Esophagus muscularis mucosa (tissue), 3 donors: ENCODE data around the gene ZNF48.

Experiments
- CTCF ChIP-seq, 3 experiments: fragments of 200-600 bp in 2 of 3; fragments of 450-650 bp in 1 of 3; sonication (generic) in 2 of 3; IDR thresholded peaks; one replicate each; pipeline ENCODE4 v1.5.1; 2017 to 2019; ENCODE audit warnings: antibody characterized with exemption in 3 of 3, mild to moderate bottlenecking in 2 of 3, moderate library complexity in 1 of 3
- POLR2A ChIP-seq: fragments of 450-650 bp; IDR thresholded peaks from one replicate; pipeline ENCODE4 v1.6.1; 2017; ENCODE audit warnings: antibody characterized with exemption, moderate library complexity, mild to moderate bottlenecking, low read depth

GRCh38 chr16:30421010-30421409, 25.8 kb downstream of the ZNF48 start:
- TF ChIP-seq CTCF (IDR thresholded peaks at IDR 0.05) (no peak), POLR2A (no peak)
